GM21381 (cell line): ENCODE data around the gene SLC4A1AP.
"Not testable (repeated sequence)": the region's sequence is repeated elsewhere in the genome, so short reads cannot be mapped to it uniquely, and the experiment has no call there.

ENCODE experiments used
- ATAC-seq: cut with Tn5 transposase; IDR thresholded peaks from one replicate; pipeline ENCODE4 v1.9.1; 2021; ENCODE audit warnings: mild to moderate bottlenecking, moderate library complexity; ENCODE audit not compliant: unreplicated experiment

Gene SLC4A1AP

DNA sequence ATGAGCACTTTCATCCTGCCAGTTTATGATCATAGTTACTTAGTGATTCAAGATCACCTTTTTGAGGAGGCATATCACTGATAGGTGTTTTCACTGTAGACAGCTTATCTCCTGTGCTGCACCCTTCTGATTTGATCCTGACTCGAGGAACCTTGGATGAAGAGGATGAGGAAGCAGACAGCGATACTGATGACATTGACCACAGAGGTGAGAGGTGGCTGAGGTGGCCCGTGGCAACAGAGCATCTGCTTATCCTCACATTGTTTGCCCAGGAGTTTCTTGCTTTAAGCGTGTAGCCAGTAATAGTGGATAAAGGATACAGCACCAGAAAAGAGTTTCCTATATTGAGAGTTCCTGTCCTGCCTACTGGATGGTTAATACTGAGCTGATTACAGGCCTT, 16.0 kb upstream of the SLC4A1AP start:
- ATAC-seq, result no peak

DNA sequence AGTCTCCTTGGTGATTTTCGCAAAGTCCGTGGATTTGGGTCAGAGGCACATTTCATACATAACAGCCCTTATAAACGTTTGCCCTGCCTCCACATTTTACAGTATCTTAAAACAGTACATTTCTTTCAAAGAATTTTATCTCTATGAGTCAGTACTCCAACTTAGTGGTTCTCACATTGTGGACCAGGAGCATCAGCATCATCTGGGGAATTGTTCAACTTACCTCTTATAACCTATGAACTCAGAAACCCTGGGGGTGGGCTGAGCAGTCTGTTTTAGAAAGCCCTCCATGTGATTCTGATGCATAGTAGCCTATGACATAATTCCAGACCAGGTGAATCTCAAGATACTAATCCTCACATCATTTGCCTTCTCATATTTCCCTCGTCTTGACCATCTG, 12.6 kb upstream of the SLC4A1AP start:
- no peak for ATAC-seq

- ATAC-seq, result no peak
Observed at GRCh38 chr2:27652341-27652740, 11.3 kb upstream of the SLC4A1AP start.

DNA sequence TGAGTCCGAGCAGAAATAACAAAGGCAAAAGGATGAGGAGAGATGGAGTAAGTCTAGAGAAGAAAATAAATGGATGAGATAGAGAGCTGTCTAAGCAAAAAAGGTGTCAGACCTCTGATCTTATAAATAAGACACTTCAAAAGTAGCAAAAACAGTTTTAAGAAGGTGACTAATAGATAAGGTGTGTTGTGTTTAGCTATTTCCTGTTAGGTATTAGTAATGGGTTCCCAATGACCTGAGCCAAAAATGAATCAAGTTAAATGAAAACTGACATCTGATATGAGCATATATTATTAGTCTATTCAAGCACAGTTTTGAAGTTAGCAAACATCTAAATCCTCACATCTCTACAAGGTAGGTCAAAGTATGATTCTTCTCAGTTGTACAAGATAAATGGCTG, 10.9 kb upstream of the SLC4A1AP start:
- no peak for ATAC-seq

DNA sequence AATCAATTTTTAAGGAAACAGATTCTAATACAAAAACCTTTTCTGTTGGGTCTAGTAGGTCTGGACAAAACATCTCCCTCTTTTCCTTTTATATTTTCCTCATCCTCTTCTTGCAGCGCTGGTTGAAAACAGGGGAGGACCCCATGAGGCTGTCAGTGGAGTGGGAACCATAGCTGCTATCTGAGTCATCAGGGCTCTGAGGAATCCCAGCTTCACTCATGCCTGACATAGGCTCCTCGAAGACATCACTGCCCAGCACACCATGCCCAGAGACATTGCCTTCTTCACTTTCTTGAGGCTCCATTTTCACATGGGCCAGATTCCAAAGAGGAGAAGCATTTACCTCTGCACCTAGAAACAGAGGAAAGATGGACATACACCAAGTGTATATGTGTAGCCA, 10.3 kb upstream of the SLC4A1AP start:
- no peak for ATAC-seq

DNA sequence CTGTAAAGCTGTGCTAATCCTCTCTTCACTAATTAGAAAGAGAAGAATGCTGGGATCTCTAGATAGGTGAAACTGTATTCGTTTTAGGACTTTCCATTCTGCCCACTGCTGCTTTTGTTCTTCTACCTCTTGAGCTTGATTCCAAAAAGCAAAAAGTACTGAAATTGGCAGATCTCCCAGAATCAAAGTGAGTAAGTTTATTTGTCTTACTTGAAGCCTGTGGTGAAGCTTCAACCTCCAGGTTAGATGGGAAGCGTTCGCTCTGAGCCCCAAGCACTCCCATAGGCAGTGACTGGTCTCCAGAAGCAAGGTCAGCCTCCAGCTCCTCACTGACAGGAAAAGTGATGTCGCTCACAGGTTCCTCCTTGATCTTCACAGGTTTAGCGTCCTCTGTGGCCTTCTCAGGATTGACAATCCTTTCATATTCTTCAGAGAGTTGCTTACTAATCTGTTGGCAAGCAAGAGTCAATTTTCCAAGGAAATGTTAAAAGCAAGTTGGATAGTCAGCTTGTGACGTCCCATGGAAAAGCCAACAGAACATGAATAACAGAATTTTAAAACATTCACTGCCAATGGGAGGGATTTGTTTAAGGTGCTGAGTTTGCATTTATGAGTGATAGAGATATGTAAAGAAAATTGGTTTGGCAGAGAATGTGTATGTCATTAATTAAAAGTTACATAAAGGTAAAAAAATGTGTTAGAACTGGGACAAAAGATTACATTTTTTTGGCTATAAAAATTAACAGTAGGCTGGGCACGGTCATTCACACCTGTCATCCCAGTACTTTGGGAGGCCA, 8.3 kb upstream of the SLC4A1AP start:
- no peak for ATAC-seq

- ATAC-seq, result no peak
Observed at GRCh38 chr2:27661371-27661770, 2.3 kb upstream of the SLC4A1AP start.

GRCh38 chr2:27664154-27664574, 475 bp downstream of the SLC4A1AP start:
- ATAC-seq, result no peak

GRCh38 chr2:27664622-27665363, 1.1 kb downstream of the SLC4A1AP start:
- ATAC-seq, result no peak

DNA sequence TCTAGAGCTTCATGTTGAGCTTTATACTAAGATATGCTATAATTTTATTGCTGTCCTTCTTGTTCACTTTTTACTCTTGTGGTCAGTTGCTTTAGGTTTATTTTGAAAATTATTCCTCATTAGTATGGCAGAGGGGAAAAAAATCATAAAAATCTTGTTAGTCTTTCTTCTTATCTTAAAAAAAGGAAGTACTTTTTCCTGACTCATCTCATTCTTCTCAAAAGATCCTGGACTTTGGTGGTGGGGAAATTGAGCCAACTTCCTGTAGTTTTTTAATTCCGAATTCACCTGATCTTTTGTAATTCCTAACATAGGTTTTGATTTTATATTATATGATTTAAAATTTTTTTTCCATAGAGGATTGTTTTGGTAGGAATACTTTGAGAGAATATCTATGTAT, 3.8 kb downstream of the SLC4A1AP start:
- no peak for ATAC-seq

- ATAC-seq, result no peak
Observed at GRCh38 chr2:27671235-27671634, 7.5 kb downstream of the SLC4A1AP start.

- no peak for ATAC-seq
Observed at GRCh38 chr2:27672723-27673486, 9.2 kb downstream of the SLC4A1AP start.

DNA sequence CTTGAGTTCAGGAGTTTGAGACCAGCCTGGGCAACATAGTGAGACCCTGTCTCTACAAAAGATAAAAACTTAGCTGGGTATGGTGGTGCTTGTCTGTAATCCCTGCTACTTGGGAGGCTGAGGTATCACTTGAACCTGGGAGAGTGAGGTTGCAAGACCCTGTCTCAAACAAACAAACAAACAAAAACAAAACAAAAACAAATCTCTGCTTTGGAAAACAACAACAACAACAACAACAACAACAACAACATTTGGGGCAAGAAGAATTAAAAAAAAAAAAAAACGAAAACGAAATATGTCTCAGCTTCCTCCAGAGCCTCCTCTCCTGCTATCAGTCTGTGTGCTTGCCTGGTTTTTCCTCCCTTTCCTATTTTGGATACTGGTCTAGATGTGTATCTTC, 16.9 kb downstream of the SLC4A1AP start:
- no peak for ATAC-seq

- no peak for ATAC-seq
Observed at GRCh38 chr2:27681841-27682240, 18.2 kb downstream of the SLC4A1AP start.

DNA sequence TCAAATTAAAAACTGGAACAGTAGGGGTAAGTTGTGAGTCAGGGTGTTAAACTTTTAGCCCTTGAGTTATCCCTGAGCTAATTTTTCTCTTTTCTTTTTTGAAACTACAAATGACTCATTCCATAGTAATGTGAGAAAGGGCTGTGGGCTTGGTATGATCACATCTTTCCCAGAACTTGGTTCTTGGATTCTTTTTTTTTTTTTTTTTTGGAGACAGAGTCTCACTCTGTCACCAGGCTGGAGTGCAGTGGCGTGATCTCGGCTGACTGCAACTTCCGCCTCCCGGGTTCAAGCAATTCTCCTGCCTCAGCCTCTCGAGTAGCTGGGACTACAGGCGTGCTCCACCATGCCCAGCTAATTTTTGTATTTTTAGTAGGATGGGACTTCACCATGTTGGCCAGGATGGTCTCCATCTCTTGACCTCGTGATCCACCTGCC, 18.7 kb downstream of the SLC4A1AP start:
- ATAC-seq, result not testable (repeated sequence)

- ATAC-seq, result peak; percentile 74
Observed at GRCh38 chr2:27683390-27684071, 19.8 kb downstream of the SLC4A1AP start.

DNA sequence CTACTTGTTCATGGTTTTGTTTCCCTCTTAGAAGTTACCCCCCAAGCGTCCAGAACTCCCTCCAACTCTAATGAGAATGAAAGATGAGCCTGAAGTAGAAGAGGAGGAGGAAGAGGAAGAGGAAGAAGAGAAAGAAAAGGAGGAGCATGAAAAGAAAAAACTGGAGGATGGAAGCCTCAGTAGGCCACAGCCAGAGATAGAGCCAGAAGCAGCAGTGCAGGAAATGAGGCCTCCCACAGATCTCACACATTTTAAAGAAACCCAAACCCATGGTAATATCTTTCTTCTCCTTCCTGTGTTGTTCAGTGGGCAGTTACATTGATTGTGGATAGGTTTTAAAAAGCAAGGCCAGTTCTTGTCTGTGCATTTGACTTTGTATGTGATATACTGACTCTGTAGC, 21.3 kb downstream of the SLC4A1AP start:
- not testable (repeated sequence) for ATAC-seq

GRCh38 chr2:27685577-27685976, 21.9 kb downstream of the SLC4A1AP start:
- no peak for ATAC-seq

- no peak for ATAC-seq
Observed at GRCh38 chr2:27687232-27687631, 23.5 kb downstream of the SLC4A1AP start.

DNA sequence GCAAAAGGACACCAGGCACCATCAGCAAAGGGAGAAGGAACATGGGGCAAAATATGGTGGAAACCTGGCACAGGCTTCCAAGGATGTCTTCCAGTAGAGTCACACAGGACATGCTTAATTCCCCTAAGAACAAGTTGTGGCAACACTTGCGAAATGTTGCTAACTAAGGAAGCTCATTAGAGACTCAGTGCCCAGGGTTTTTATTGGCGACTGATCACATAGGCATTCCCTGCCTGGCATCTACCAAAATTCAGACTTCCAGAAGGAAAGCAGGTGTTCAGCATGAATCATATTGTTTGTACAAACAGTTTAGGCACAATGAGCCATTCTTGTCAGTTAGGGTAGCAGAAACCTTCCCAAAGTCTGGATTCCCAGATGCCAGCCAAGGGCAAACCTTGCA, 25.7 kb downstream of the SLC4A1AP start:
- ATAC-seq, result no peak

DNA sequence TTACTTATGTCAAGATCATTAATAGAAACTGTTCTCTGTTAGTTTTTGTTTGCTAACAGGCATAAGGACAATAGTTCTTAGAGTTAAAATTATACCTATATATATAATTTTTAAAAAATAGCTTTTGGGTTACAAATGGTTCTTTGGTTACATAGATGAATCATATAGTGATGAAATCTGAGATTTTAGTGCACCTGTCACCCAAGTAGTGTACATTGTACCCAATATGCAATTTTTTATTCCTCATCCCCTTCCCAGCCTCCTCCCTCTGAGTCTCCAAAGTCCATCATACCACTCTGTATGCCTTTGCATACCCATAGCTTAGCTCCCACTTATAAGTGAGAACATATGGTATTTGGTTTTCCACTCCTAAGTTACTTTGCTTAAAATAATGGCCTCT, 26.4 kb downstream of the SLC4A1AP start:
- no peak for ATAC-seq
